Measurements from ENCODE around the gene EVL. TPM values are rescaled to one million over a fixed set of nuclear protein-coding genes. Genes with fewer than 3 reads are reported as not detected.
"Not testable (repeated sequence)": the region's sequence is repeated elsewhere in the genome, so short reads cannot be mapped to it uniquely, and the experiment has no call there.

Gene EVL
- 89.1 TPM for total RNA-seq

- DNase-seq (ENCODE audit: low spot score), result peak; percentile 42
Measured at GRCh38 chr14:100065111-100065871, at the start of gene EVL. Gene EVL, plus strand, starts transcription at chr14:100065422. Its CDS starts 79 bp downstream, at chr14:100065501.

GRCh38 chr14:100017553-100017952 is 47.7 kb upstream of the EVL start:
- DNase-seq (ENCODE audit: low spot score), result no peak

GRCh38 chr14:100018054-100018453 is 47.2 kb upstream of the EVL start:
- no peak for DNase-seq (ENCODE audit: low spot score)

GRCh38 chr14:100018482-100018881 is 46.7 kb upstream of the EVL start:
- no peak for DNase-seq (ENCODE audit: low spot score)

- no peak for DNase-seq (ENCODE audit: low spot score)
Measured at GRCh38 chr14:100019156-100019744, 46.0 kb upstream of the EVL start.

- DNase-seq (ENCODE audit: low spot score), result no peak
Measured at GRCh38 chr14:100020629-100021028, 44.6 kb upstream of the EVL start.

- DNase-seq (ENCODE audit: low spot score), result no peak
Measured at GRCh38 chr14:100022772-100023451, 42.3 kb upstream of the EVL start.

GRCh38 chr14:100025111-100025510 is 40.1 kb upstream of the EVL start:
- DNase-seq (ENCODE audit: low spot score), result no peak

GRCh38 chr14:100027771-100028490 is 37.3 kb upstream of the EVL start:
- DNase-seq (ENCODE audit: low spot score), result no peak

- DNase-seq (ENCODE audit: low spot score), result no peak
Measured at GRCh38 chr14:100028990-100029677, 36.1 kb upstream of the EVL start.

GRCh38 chr14:100030006-100030405 is 35.2 kb upstream of the EVL start:
- DNase-seq (ENCODE audit: low spot score), result not testable (repeated sequence)

- DNase-seq (ENCODE audit: low spot score), result no peak
Measured at GRCh38 chr14:100030452-100031153, 34.6 kb upstream of the EVL start.

GRCh38 chr14:100031506-100032281 is 33.5 kb upstream of the EVL start:
- peak; percentile 56 for DNase-seq (ENCODE audit: low spot score)

- DNase-seq (ENCODE audit: low spot score), result no peak
Measured at GRCh38 chr14:100032738-100033137, 32.5 kb upstream of the EVL start.

GRCh38 chr14:100033347-100034075 is 31.7 kb upstream of the EVL start:
- no peak for DNase-seq (ENCODE audit: low spot score)

- DNase-seq (ENCODE audit: low spot score), result no peak
Measured at GRCh38 chr14:100034468-100034867, 30.8 kb upstream of the EVL start.

- DNase-seq (ENCODE audit: low spot score), result no peak
Measured at GRCh38 chr14:100034961-100035500, 30.2 kb upstream of the EVL start.

GRCh38 chr14:100035700-100036099 is 29.5 kb upstream of the EVL start:
- DNase-seq (ENCODE audit: low spot score), result no peak

GRCh38 chr14:100037353-100037752 is 27.9 kb upstream of the EVL start:
- DNase-seq (ENCODE audit: low spot score), result no peak

All from mucosa of gallbladder (tissue), 1 donor.